Erythroblast (primary cell): ENCODE results near the gene DDX25.

Experiments
- GATA1 ChIP-seq: IDR thresholded peaks from 2 replicates; pipeline ENCODE4 v1.6.1; 2011; ENCODE audit warnings: low read depth, mild to moderate bottlenecking, control low read depth, low read length, moderate library complexity
- POLR2A ChIP-seq: IDR thresholded peaks from 2 replicates; pipeline ENCODE4 v1.6.1; 2011; ENCODE audit warnings: mild to moderate bottlenecking, low read length

GRCh38 chr11:125921042-125921441 lies 16.7 kb downstream of the DDX25 start:
- no peak for TF ChIP-seq POLR2A
- no peak for TF ChIP-seq GATA1
